ENCODE measurements around the gene NEDD4L. TPM values are rescaled to one million over a fixed set of nuclear protein-coding genes. Genes with fewer than 3 reads are reported as not detected.

The NEDD4L gene
- polyA plus RNA-seq, 1 donor (not counting 4 experiments of a cell fraction or from before 2014, with no cell fraction given), result 52.6 TPM

DNA sequence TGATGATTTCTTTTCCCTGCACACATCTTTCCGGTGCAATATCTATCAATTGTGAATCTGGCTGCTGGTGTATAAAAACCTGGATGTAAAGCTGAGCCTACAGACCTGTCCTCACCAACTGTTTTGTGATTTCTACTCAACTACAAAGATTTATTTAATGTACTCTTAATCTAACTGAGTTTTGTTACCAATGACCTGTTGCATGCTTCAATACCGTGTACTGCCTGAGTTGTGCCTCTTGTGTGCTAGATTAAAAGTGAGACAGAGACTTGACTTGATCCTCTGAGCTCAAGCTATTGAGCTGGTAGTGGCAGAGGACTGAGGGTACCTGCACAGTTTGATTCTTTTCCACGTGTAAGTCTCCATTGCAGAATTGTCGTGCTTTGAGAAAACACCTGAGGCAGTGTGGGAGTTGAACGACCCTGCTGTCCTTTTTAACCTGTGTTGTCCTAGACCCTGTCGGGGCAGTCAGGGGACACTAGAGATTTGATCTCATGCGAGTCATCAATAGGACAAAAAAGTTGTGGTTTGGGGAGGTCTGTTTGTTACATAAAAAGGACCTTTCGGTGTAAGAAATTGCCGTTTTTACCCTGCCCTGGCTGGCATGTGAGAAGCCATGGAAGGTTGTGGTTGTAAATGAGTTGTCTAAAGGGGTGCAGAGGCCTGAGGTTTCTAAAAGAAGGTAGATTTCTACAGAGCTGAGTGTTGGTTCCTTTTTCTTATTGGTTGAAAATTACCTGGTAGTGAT, 353.5 kb downstream of the NEDD4L start:
- Histone ChIP-seq H4K20me1 (ENCODE audit: control insufficient read depth, extremely low read depth, insufficient read depth, low read length) (peaks cover 10% of the 10 kb centered on the region), H3K9ac (ENCODE audit: control insufficient read depth, extremely low read depth, insufficient read depth, low read length) (no peak overlapping the region), H3K27ac (ENCODE audit: control insufficient read depth, insufficient read depth, low read length) (no peak overlapping the region), H3K9me1 (ENCODE audit: control insufficient read depth, extremely low read depth, insufficient read depth, low read length) (no peaks in the 10 kb centered on the region), H3K4me1 (ENCODE audit: control insufficient read depth, extremely low read depth, insufficient read depth, low read length) (no peaks in the 10 kb centered on the region), H2AFZ (ENCODE audit: control insufficient read depth, low read length) (no peak overlapping the region), H3K79me2 (ENCODE audit: control insufficient read depth, insufficient read depth, low read length) (no peaks in the 10 kb centered on the region), H3K4me3 (ENCODE audit: control insufficient read depth in 2 of 3, extremely low read depth in 1 of 3, insufficient read depth in 2 of 3, low read depth in 1 of 3, low read length in 3 of 3) (no peak overlapping the region), H3K4me2 (ENCODE audit: control insufficient read depth, extremely low read depth, insufficient read depth, low read depth, low read length) (no peak overlapping the region), H3K27me3 (ENCODE audit: control insufficient read depth, extremely low read depth, insufficient read depth, low read length) (no peaks in the 10 kb centered on the region), H3K36me3 (ENCODE audit: control insufficient read depth in 2 of 2, extremely low read depth in 1 of 2, insufficient read depth in 2 of 2, low read length in 2 of 2) (peaks cover 34 to 60% of the 10 kb centered on the region in 2 experiments), H3K9me3 (ENCODE audit: control insufficient read depth, low read depth, low read length) (no peaks in the 10 kb centered on the region)
- TF ChIP-seq, protein P1, sequence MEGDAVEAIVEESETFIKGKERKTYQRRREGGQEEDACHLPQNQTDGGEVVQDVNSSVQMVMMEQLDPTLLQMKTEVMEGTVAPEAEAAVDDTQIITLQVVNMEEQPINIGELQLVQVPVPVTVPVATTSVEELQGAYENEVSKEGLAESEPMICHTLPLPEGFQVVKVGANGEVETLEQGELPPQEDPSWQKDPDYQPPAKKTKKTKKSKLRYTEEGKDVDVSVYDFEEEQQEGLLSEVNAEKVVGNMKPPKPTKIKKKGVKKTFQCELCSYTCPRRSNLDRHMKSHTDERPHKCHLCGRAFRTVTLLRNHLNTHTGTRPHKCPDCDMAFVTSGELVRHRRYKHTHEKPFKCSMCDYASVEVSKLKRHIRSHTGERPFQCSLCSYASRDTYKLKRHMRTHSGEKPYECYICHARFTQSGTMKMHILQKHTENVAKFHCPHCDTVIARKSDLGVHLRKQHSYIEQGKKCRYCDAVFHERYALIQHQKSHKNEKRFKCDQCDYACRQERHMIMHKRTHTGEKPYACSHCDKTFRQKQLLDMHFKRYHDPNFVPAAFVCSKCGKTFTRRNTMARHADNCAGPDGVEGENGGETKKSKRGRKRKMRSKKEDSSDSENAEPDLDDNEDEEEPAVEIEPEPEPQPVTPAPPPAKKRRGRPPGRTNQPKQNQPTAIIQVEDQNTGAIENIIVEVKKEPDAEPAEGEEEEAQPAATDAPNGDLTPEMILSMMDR (optimal IDR thresholded peaks at IDR 0.05 in 1 of 3, IDR thresholded peaks at IDR 0.05 in 1 of 3, conservative IDR thresholded peaks at IDR 0.05 in 1 of 3; ENCODE audit: extremely low read depth in 1 of 3, insufficient read depth in 2 of 3, low read length in 3 of 3), result no peak
- no peak for TF ChIP-seq EZH2 (IDR thresholded peaks at IDR 0.05; ENCODE audit: low read length)
- dilution Hi-C loops (cut with MboI; ENCODE audit: extremely low pct_ligation_motif_present, low sequenced_read_pairs), result no loop called here
- no peak for DNase-seq (ENCODE audit: low read depth, low spot score)
- no peak for FAIRE-seq

DNA sequence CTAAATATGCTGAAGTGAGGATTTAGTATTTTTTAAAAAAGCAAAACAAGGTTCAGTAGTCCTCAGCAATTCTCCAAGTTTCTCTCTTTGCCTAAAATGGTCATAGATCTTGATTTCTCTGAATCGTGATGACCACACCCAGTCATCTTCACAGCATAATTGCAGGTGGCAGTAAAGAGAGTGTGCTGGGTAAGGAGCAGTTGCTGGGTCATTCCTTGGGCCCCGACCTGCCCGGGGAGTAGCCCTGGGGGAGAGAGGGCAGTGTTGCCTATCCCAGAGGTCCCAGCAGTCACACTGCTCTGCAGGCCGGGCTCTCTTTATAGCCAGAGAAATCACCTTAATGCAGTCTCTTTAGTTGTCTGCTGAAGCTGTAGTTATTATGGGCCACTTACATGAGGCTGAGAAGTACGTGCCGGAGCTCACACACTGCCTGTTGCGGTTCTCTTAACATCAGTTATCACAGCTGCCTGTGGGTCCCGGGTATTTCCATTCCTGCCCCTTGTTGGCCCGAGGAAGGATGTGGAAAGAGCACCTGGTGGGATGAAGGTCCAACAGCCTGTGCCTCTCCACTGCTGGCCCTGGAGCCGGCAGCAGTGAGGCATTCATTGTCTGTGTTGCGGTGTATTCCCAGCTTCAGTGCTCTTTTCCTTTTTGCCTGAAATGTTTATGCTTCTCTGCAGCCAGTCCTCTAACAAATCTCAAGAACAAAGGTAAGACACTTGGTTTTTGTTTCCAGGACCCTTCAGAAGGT, 354.8 kb downstream of the NEDD4L start:
- dilution Hi-C loops (cut with MboI; ENCODE audit: extremely low pct_ligation_motif_present, low sequenced_read_pairs), result no loop called here
- Histone ChIP-seq H3K79me2 (ENCODE audit: control insufficient read depth, insufficient read depth, low read length) (no peaks in the 10 kb centered on the region), H3K4me3 (ENCODE audit: control insufficient read depth in 2 of 3, extremely low read depth in 1 of 3, insufficient read depth in 2 of 3, low read depth in 1 of 3, low read length in 3 of 3) (no peak overlapping the region), H3K4me1 (ENCODE audit: control insufficient read depth, extremely low read depth, insufficient read depth, low read length) (no peaks in the 10 kb centered on the region), H3K9me1 (ENCODE audit: control insufficient read depth, extremely low read depth, insufficient read depth, low read length) (no peaks in the 10 kb centered on the region), H3K36me3 (ENCODE audit: control insufficient read depth in 2 of 2, extremely low read depth in 1 of 2, insufficient read depth in 2 of 2, low read length in 2 of 2) (peaks cover 27 to 47% of the 10 kb centered on the region in 2 experiments), H4K20me1 (ENCODE audit: control insufficient read depth, extremely low read depth, insufficient read depth, low read length) (peaks cover 10% of the 10 kb centered on the region), H3K4me2 (ENCODE audit: control insufficient read depth, extremely low read depth, insufficient read depth, low read depth, low read length) (no peak overlapping the region), H3K9ac (ENCODE audit: control insufficient read depth, extremely low read depth, insufficient read depth, low read length) (no peak overlapping the region), H2AFZ (ENCODE audit: control insufficient read depth, low read length) (no peak overlapping the region), H3K27me3 (ENCODE audit: control insufficient read depth, extremely low read depth, insufficient read depth, low read length) (no peaks in the 10 kb centered on the region), H3K9me3 (ENCODE audit: control insufficient read depth, low read depth, low read length) (no peaks in the 10 kb centered on the region), H3K27ac (ENCODE audit: control insufficient read depth, insufficient read depth, low read length) (no peak overlapping the region)
- no peak for TF ChIP-seq EZH2 (IDR thresholded peaks at IDR 0.05; ENCODE audit: low read length)
- TF ChIP-seq, protein P1 (optimal IDR thresholded peaks at IDR 0.05 in 1 of 3, IDR thresholded peaks at IDR 0.05 in 1 of 3, conservative IDR thresholded peaks at IDR 0.05 in 1 of 3; ENCODE audit: extremely low read depth in 1 of 3, insufficient read depth in 2 of 3, low read length in 3 of 3), result no peak
- FAIRE-seq (no peak), DNase-seq (ENCODE audit: low read depth, low spot score) (no peak)

All from keratinocyte (primary cell).